OCI-LY3 (cell line): Measurements from ENCODE around the gene OMG.
"Not testable (repeated sequence)": the region's sequence is repeated elsewhere in the genome, so short reads cannot be mapped to it uniquely, and the experiment has no call there.

ENCODE experiments used
- H2AFZ ChIP-seq: fragments of 200-600, 300-600 bp; shearing (Covaris generic); 2 replicates; pipeline ENCODE4 v1.6.0; 2014; ENCODE audit warnings: antibody characterized with exemption, low read depth, low read length
- H3K27ac ChIP-seq: fragments of 200-600, 300-600 bp; sonication (generic); 2 replicates; pipeline ENCODE4 v1.5.1; 2014; ENCODE audit warnings: mild to moderate bottlenecking, low read length, moderate library complexity, mixed read lengths
- H3K27me3 ChIP-seq: fragments of 200-600, 300-600 bp; sonication (generic); 2 replicates; pipeline ENCODE4 v1.6.1; 2014; ENCODE audit warnings: low read depth, low read length, mixed read lengths
- H3K36me3 ChIP-seq: fragments of 200-600, 300-600 bp; sonication (generic); replicated peaks from 2 replicates; pipeline ENCODE3; 2014; ENCODE audit warnings: low read depth, low read length, mixed read lengths
- H3K4me1 ChIP-seq: fragments of 300-600, 200-600 bp; sonication (generic); 2 replicates; pipeline ENCODE4 v1.6.1; 2014; ENCODE audit warnings: low read length, mixed read lengths
- H3K4me2 ChIP-seq: fragments of 200-600, 300-600 bp; sonication (generic); 2 replicates; pipeline ENCODE4 v1.6.1; 2014; ENCODE audit warnings: low read length, mixed read lengths
- H3K4me3 ChIP-seq: fragments of 300-600, 200-600 bp; sonication (generic); 2 replicates; pipeline ENCODE4 v1.5.1; 2014; ENCODE audit warnings: antibody characterized with exemption, mild to moderate bottlenecking, low read length, moderate library complexity
- H3K79me2 ChIP-seq: fragments of 300-600, 200-600 bp; shearing (Covaris generic); 2 replicates; pipeline ENCODE4 v1.6.1; 2014; ENCODE audit warnings: mild to moderate bottlenecking, low read length, mixed read lengths
- H3K9ac ChIP-seq: fragments of 300-600, 200-600 bp; shearing (Covaris generic); 2 replicates; pipeline ENCODE4 v1.6.0; 2014; ENCODE audit warnings: mild to moderate bottlenecking, low read length, moderate library complexity
- H3K9me3 ChIP-seq: fragments of 200-600, 300-600 bp; shearing (Covaris generic); 2 replicates; pipeline ENCODE4 v1.6.1; 2014; ENCODE audit warnings: low read length, mixed read lengths; ENCODE audit not compliant: insufficient read depth
- H4K20me1 ChIP-seq: fragments of 200-600, 300-600 bp; sonication (generic); 2 replicates; pipeline ENCODE4 v1.6.1; 2016; ENCODE audit warnings: low read length, mixed read lengths; ENCODE audit not compliant: insufficient read depth
- CTCF ChIP-seq: fragments of 200-600, 300-600 bp; sonication (generic); IDR thresholded peaks from 2 replicates; pipeline ENCODE4 v1.5.1; 2014; ENCODE audit warnings: antibody characterized with exemption, low read length, low read depth
- EZH2phosphoT487 ChIP-seq: fragments of 200-600 bp; shearing (Covaris generic); IDR thresholded peaks from 2 replicates; pipeline ENCODE4 v1.6.1; 2018; ENCODE audit warnings: antibody characterized with exemption, mixed run types, low read depth

OMG gene

GRCh38 chr17:31291820-31292219 lies 5.2 kb downstream of the OMG start:
- H2AFZ ChIP-seq = no peak overlapping the region
- no peak for TF ChIP-seq EZH2phosphoT487
- no peak for TF ChIP-seq CTCF
- H3K4me2 ChIP-seq = no peak overlapping the region
- H3K27me3 ChIP-seq = no peaks in the 10 kb centered on the region
- H3K79me2 ChIP-seq = no peaks in the 10 kb centered on the region
- H3K36me3 ChIP-seq = peaks cover 3% of the 10 kb centered on the region
- H3K4me1 ChIP-seq = peaks cover 8% of the 10 kb centered on the region
- H3K4me3 ChIP-seq = no peak overlapping the region
- H3K9me3 ChIP-seq = no peaks in the 10 kb centered on the region
- no peak overlapping the region for H3K9ac ChIP-seq
- H4K20me1 ChIP-seq = no peaks in the 10 kb centered on the region
- no peak overlapping the region for H3K27ac ChIP-seq

- Histone ChIP-seq H3K27ac (no peak overlapping the region), H3K9me3 (no peaks in the 10 kb centered on the region), H3K9ac (no peak overlapping the region), H3K4me3 (no peak overlapping the region), H3K4me2 (no peak overlapping the region), H3K27me3 (no peaks in the 10 kb centered on the region), H3K4me1 (peaks cover 8% of the 10 kb centered on the region), H3K36me3 (peaks cover 3% of the 10 kb centered on the region), H4K20me1 (no peaks in the 10 kb centered on the region), H2AFZ (no peak overlapping the region), H3K79me2 (no peaks in the 10 kb centered on the region)
- TF ChIP-seq CTCF = no peak
- TF ChIP-seq EZH2phosphoT487 = no peak
Measured at GRCh38 chr17:31289790-31290189, 7.2 kb downstream of the OMG start.

GRCh38 chr17:31287932-31288331 lies 9.1 kb downstream of the OMG start:
- H3K9me3 ChIP-seq, H4K20me1 ChIP-seq, H3K4me3 ChIP-seq, H3K27ac ChIP-seq, H3K36me3 ChIP-seq, H3K4me2 ChIP-seq, H3K27me3 ChIP-seq, H3K4me1 ChIP-seq, H3K9ac ChIP-seq, H3K79me2 ChIP-seq, H2AFZ ChIP-seq: not testable (repeated sequence)

- no peaks in the 10 kb centered on the region for H3K79me2 ChIP-seq
- peaks cover 3% of the 10 kb centered on the region for H3K36me3 ChIP-seq
- no peaks in the 10 kb centered on the region for H3K4me1 ChIP-seq
- H4K20me1 ChIP-seq = no peaks in the 10 kb centered on the region
- no peaks in the 10 kb centered on the region for H3K27me3 ChIP-seq
- H3K4me2 ChIP-seq = no peak overlapping the region
- H3K9me3 ChIP-seq = no peaks in the 10 kb centered on the region
- no peak overlapping the region for H3K27ac ChIP-seq
- no peak overlapping the region for H2AFZ ChIP-seq
- H3K9ac ChIP-seq = no peak overlapping the region
- TF ChIP-seq EZH2phosphoT487 (no peak), CTCF (no peak)
- H3K4me3 ChIP-seq = no peak overlapping the region
Measured at GRCh38 chr17:31286587-31286986, 10.5 kb downstream of the OMG start.

DNA sequence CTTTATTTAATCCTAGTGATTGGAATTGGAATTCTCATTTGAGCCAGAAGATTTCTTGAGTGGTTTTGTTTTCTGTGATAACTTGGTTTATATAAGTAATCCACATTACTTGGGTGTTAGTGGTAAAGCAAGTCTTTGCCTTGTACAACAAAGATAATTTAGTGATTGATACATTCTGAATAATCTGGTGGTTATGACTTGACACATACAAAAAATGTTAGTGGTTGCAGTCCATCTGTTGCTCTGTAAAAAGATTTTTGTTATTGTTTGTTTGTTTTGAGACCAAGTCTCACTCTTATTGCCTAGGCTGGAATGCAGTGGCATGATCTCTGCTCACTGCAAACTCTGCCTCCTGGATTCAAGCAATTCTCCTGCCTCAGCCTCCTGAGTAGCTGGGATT lies 13.2 kb downstream of the OMG start:
- H3K4me1 ChIP-seq = no peaks in the 10 kb centered on the region
- TF ChIP-seq EZH2phosphoT487 = no peak
- TF ChIP-seq CTCF = no peak
- H2AFZ ChIP-seq = no peak overlapping the region
- no peak overlapping the region for H3K9ac ChIP-seq
- H3K4me3 ChIP-seq = no peak overlapping the region
- H3K36me3 ChIP-seq = peaks cover 9% of the 10 kb centered on the region
- H4K20me1 ChIP-seq = no peaks in the 10 kb centered on the region
- no peak overlapping the region for H3K4me2 ChIP-seq
- no peak overlapping the region for H3K27ac ChIP-seq
- H3K9me3 ChIP-seq = no peaks in the 10 kb centered on the region
- no peaks in the 10 kb centered on the region for H3K79me2 ChIP-seq
- H3K27me3 ChIP-seq = no peaks in the 10 kb centered on the region
